Fibroblast of peridontal ligament (primary cell): Measurements from ENCODE around the gene CEP85L.

ENCODE experiments used
- DNase-seq: peaks from one replicate; pipeline ENCODE4 v3.0.0-alpha.2; 2010; ENCODE audit errors: extremely low read depth

The CEP85L gene

GRCh38 chr6:118579786-118580185, 71.6 kb downstream of the CEP85L start:
- DNase-seq: no peak

GRCh38 chr6:118578617-118579016, 72.8 kb downstream of the CEP85L start:
- no peak for DNase-seq

GRCh38 chr6:118577972-118578371, 73.4 kb downstream of the CEP85L start:
- no peak for DNase-seq

GRCh38 chr6:118574051-118574865, 77.1 kb downstream of the CEP85L start:
- peak; percentile 30 for DNase-seq

GRCh38 chr6:118571121-118571520, 80.3 kb downstream of the CEP85L start:
- DNase-seq: no peak

GRCh38 chr6:118569498-118569897, 81.9 kb downstream of the CEP85L start:
- no peak for DNase-seq

GRCh38 chr6:118567974-118568373, 83.4 kb downstream of the CEP85L start:
- DNase-seq: no peak

- DNase-seq: no peak
Observed at GRCh38 chr6:118565311-118565960, 86.0 kb downstream of the CEP85L start.

GRCh38 chr6:118562959-118563358, 88.4 kb downstream of the CEP85L start:
- peak; percentile 31 for DNase-seq

- no peak for DNase-seq
Observed at GRCh38 chr6:118562248-118562647, 89.1 kb downstream of the CEP85L start.

- no peak for DNase-seq
Observed at GRCh38 chr6:118559659-118560058, 91.7 kb downstream of the CEP85L start.

- DNase-seq: peak; percentile 21
Observed at GRCh38 chr6:118558464-118559217, 92.8 kb downstream of the CEP85L start.

- no peak for DNase-seq
Observed at GRCh38 chr6:118554698-118555097, 96.7 kb downstream of the CEP85L start.

- no peak for DNase-seq
Observed at GRCh38 chr6:118553132-118553531, 98.3 kb downstream of the CEP85L start.

- peak; percentile 78 for DNase-seq
Observed at GRCh38 chr6:118551063-118552053, 100.0 kb downstream of the CEP85L start.

GRCh38 chr6:118548613-118549012, 102.8 kb downstream of the CEP85L start:
- DNase-seq: no peak

- no peak for DNase-seq
Observed at GRCh38 chr6:118548136-118548535, 103.3 kb downstream of the CEP85L start, which contains the start of gene PLN. PLN (plus strand) TSS chr6:118548296; CDS start chr6:118558922, 10,626 bp downstream.

GRCh38 chr6:118546880-118547218, 104.5 kb downstream of the CEP85L start:
- DNase-seq: no peak

GRCh38 chr6:118546164-118546879, 105.1 kb downstream of the CEP85L start:
- DNase-seq: no peak

GRCh38 chr6:118544105-118544504, 107.3 kb downstream of the CEP85L start:
- no peak for DNase-seq
